Glutamatergic neuron (in vitro differentiated cells): ENCODE measurements around the gene PLEKHG1. TPM values are rescaled to one million over a fixed set of nuclear protein-coding genes. Genes with fewer than 3 reads are reported as not detected.

ENCODE experiments used
- DNase-seq: peaks from one replicate; pipeline ENCODE4 v3.0.0; 2022
- H3K27ac Mint-ChIP-seq: one replicate; pipeline ENCODE4 v1.8.0; 2020; ENCODE audit warnings: mild to moderate bottlenecking, mixed read lengths, inconsistent platforms; ENCODE audit not compliant: unreplicated experiment
- H3K27me3 Mint-ChIP-seq: one replicate; pipeline ENCODE4 v1.8.0; 2020; ENCODE audit warnings: mild to moderate bottlenecking, moderate library complexity, mixed read lengths, inconsistent platforms; ENCODE audit not compliant: unreplicated experiment
- H3K36me3 Mint-ChIP-seq: one replicate; pipeline ENCODE4 v1.8.0; 2020; ENCODE audit warnings: mild to moderate bottlenecking, mixed read lengths, inconsistent platforms; ENCODE audit not compliant: unreplicated experiment
- H3K4me1 Mint-ChIP-seq: one replicate; pipeline ENCODE4 v1.8.0; 2020; ENCODE audit warnings: mild to moderate bottlenecking, low read depth, mixed read lengths, inconsistent platforms; ENCODE audit not compliant: unreplicated experiment
- H3K4me3 Mint-ChIP-seq: one replicate; pipeline ENCODE4 v1.8.0; 2020; ENCODE audit warnings: mild to moderate bottlenecking, mixed read lengths, inconsistent platforms; ENCODE audit not compliant: unreplicated experiment
- H3K9me3 Mint-ChIP-seq: one replicate; pipeline ENCODE4 v1.8.0; 2020; ENCODE audit warnings: mild to moderate bottlenecking, moderate library complexity, mixed read lengths, inconsistent platforms; ENCODE audit not compliant: unreplicated experiment
- CTCF ChIP-seq: fragments of 200-600 bp; sonication (generic); IDR thresholded peaks from one replicate; pipeline ENCODE4 v1.5.0; 2021; ENCODE audit not compliant: partially characterized antibody, unreplicated experiment
- total RNA-seq: library from RNA; stranded (reverse); fragmentation: NEBNext Ultra II Directional; extraction: Animal tissue kit (Norgen Biotek cat#: 25700); gene quantifications from one replicate; pipeline ENCODE4 v1.2.1, GENCODE V29; 2021; ENCODE audit not compliant: unreplicated experiment

The PLEKHG1 gene
- total RNA-seq, 1 donor from 2014 or later, result 7.3 TPM

DNA sequence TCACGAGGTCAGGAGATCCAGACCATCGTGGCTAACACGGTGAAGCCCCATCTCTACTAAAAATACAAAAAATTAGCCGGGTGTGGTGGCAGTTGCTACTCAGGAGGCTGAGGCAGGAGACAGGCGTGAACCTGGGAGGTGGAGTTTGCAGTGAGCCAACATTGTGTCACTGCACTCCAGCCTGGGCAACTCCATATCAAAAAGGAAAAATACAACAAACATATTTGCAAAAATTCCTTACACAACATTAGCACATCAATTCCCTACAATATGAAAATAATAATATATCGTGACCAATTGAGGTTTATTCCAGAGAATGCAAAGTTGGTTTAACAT is 38.8 kb upstream of the PLEKHG1 start:
- DNase-seq, result no peak
- TF ChIP-seq CTCF, result no peak
- no peak overlapping the region for H3K4me3 Mint-ChIP-seq
- H3K9me3 Mint-ChIP-seq, result no peaks in the 10 kb centered on the region
- H3K27ac Mint-ChIP-seq, result no peak overlapping the region
- H3K36me3 Mint-ChIP-seq, result no peaks in the 10 kb centered on the region
- peaks cover 3% of the 10 kb centered on the region for H3K4me1 Mint-ChIP-seq
- H3K27me3 Mint-ChIP-seq, result no peaks in the 10 kb centered on the region

DNA sequence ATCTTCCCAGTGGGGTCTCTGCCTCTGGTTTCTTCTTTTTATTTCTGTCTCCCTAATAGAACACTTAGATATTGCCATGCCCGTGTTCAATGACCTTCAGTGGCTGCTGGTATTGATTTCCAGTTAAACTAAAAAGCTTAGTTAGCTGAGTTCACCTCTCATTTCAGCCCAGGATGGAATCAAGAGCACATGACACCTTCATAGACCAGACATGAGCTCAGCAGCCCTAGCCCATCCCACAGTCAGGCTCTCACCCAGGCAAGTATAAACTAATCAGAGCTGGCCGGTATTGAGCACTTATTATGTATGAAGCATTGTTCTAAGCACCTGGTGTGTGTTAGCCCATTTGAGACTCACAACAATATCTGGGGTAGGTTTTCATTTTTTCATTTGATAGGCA is 33.7 kb upstream of the PLEKHG1 start:
- peaks cover 1% of the 10 kb centered on the region for H3K9me3 Mint-ChIP-seq
- H3K36me3 Mint-ChIP-seq, result no peaks in the 10 kb centered on the region
- no peak overlapping the region for H3K4me3 Mint-ChIP-seq
- no peak for DNase-seq
- H3K4me1 Mint-ChIP-seq, result peaks cover 11% of the 10 kb centered on the region
- no peak for TF ChIP-seq CTCF
- H3K27ac Mint-ChIP-seq, result no peak overlapping the region
- no peaks in the 10 kb centered on the region for H3K27me3 Mint-ChIP-seq

GRCh38 chr6:150566486-150566885 is 33.2 kb upstream of the PLEKHG1 start:
- H3K27ac Mint-ChIP-seq, result no peak overlapping the region
- no peak for DNase-seq

GRCh38 chr6:150567380-150567779 is 32.3 kb upstream of the PLEKHG1 start:
- TF ChIP-seq CTCF, result no peak
- Mint-ChIP-seq H3K27ac (no peak overlapping the region), H3K4me3 (no peak overlapping the region), H3K36me3 (peaks cover 2% of the 10 kb centered on the region), H3K9me3 (peaks cover 1% of the 10 kb centered on the region), H3K27me3 (no peaks in the 10 kb centered on the region), H3K4me1 (peaks cover 12% of the 10 kb centered on the region)
- DNase-seq, result no peak

More at GRCh38 chr6:150566486-150566885, 33.2 kb upstream of the PLEKHG1 start:
- Mint-ChIP-seq H3K27me3 (no peaks in the 10 kb centered on the region), H3K4me1 (peaks cover 11% of the 10 kb centered on the region), H3K9me3 (peaks cover 1% of the 10 kb centered on the region), H3K36me3 (no peaks in the 10 kb centered on the region), H3K4me3 (no peak overlapping the region)
- no peak for TF ChIP-seq CTCF

DNA sequence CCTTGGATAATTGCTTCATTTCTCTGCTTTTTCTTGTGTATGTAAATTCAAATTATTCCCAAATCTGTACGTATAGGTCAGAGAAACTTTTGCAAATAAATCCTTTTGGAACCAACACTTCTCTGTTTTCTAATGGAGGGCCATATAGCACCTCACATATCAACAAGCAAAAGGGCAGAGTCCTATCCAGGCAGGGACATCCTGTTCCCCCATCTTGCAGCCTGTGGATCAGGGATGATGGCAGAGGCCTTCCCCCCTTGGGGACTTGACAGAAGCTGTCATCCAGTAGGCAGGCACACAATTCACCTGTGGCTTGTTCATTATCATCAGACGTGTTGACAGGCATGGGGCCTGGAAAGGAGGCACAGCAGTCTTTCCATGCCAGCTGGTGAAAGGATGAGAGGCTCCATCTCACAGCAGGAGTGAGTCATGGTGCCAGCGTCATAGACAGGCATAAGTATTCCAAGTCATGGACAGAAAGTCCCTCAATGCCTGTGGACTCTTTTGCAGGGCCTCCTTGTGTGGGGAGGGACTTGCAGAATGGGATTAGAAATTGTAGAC is 31.8 kb upstream of the PLEKHG1 start:
- H3K4me1 Mint-ChIP-seq, result peaks cover 17% of the 10 kb centered on the region
- no peak for DNase-seq
- no peak overlapping the region for H3K27ac Mint-ChIP-seq
- H3K36me3 Mint-ChIP-seq, result peaks cover 7% of the 10 kb centered on the region
- no peak for TF ChIP-seq CTCF
- H3K27me3 Mint-ChIP-seq, result peaks cover 4% of the 10 kb centered on the region
- peaks cover 4% of the 10 kb centered on the region for H3K9me3 Mint-ChIP-seq
- H3K4me3 Mint-ChIP-seq, result no peak overlapping the region
